Placental pericyte (primary cell): ENCODE results near the gene E2F7. TPM values are rescaled to one million over a fixed set of nuclear protein-coding genes. Genes with fewer than 3 reads are reported as not detected.

Experiments used
- total RNA-seq: library from RNA; depleted of rRNA; stranded (reverse); fragments of >200 nt; gene quantifications from 2 replicates; pipeline ENCODE4 v1.2.3, GENCODE V29; 2012

E2F7 gene
- 46.2 and 92.8 TPM in 2 replicates for total RNA-seq

GRCh38 chr12:77065361-77066204 is at the start of gene E2F7:
Gene E2F7 (minus strand): TSS chr12:77065569. CDS start chr12:77064635, 934 bp downstream.

Other genes starting within 250 kb of the E2F7 start
- gene CSRP2, start 186.6 kb downstream of the E2F7 start, total RNA-seq = 23.4 and 30.4 TPM in 2 replicates